Activated CD8-positive, alpha-beta T cell treated with anti-CD3 and anti-CD28 coated beads for 36 hours (primary cell): ENCODE data around the gene NRXN3. TPM values are rescaled to one million over a fixed set of nuclear protein-coding genes. Genes with fewer than 3 reads are reported as not detected.

Experiments used
- ATAC-seq: fragments of 200-7000 bp; cut with Tn5 transposase; one replicate; pipeline ENCODE4 v1.10.0; 2021; ENCODE audit warnings: mild to moderate bottlenecking, moderate library complexity
- CTCF ChIA-PET: fragments of 350-600 bp; sonication (Branson Sonifier 250); formaldehyde crosslinking; loops from one replicate; lab custom pipeline; 2021; ENCODE audit warnings: antibody characterized with exemption; lab: Charles Lee
- POLR2A ChIA-PET: fragments of 350-600 bp; sonication (Branson Sonifier 250); formaldehyde crosslinking; loops from one replicate; lab custom pipeline; 2021; ENCODE audit warnings: antibody characterized with exemption; lab: Charles Lee
- DNase-seq: peaks from one replicate; pipeline ENCODE4 v3.0.0-alpha.2; 2020
- H3K27ac Mint-ChIP-seq: one replicate; pipeline ENCODE4 v1.8.0; 2021; ENCODE audit warnings: mild to moderate bottlenecking, mixed read lengths
- H3K27me3 Mint-ChIP-seq: one replicate; pipeline ENCODE4 v1.8.0; 2021; ENCODE audit warnings: mixed read lengths
- H3K36me3 Mint-ChIP-seq: one replicate; pipeline ENCODE4 v1.8.0; 2021; ENCODE audit warnings: low read depth, mixed read lengths
- H3K4me1 Mint-ChIP-seq: one replicate; pipeline ENCODE4 v1.8.0; 2021; ENCODE audit warnings: low read depth, mixed read lengths
- H3K4me3 Mint-ChIP-seq: one replicate; pipeline ENCODE4 v1.8.0; 2021; ENCODE audit warnings: mild to moderate bottlenecking, moderate library complexity, mixed read lengths
- H3K9me3 Mint-ChIP-seq: one replicate; pipeline ENCODE4 v1.8.0; 2021; ENCODE audit warnings: mixed read lengths
- CTCF ChIP-seq: fragments of 200-600 bp; IDR thresholded peaks from one replicate; pipeline ENCODE4 v1.8.0; 2022; ENCODE audit warnings: antibody characterized with exemption, mild to moderate bottlenecking
- intact Hi-C: fragments of 100-400 bp; cut with micrococcal nuclease; formaldehyde crosslinking; loops from one replicate; pipeline ENCODE4 v1.10.0; 2022
- total RNA-seq, 2 experiments: library from RNA; stranded (reverse); gene quantifications; one replicate each; pipeline ENCODE4 v1.2.3, GENCODE V29; 2021

NRXN3 gene
- total RNA-seq, 2 experiments from 2014 or later = not detected

- no peak overlapping the region for H3K4me3 Mint-ChIP-seq
- no peaks in the 10 kb centered on the region for H3K36me3 Mint-ChIP-seq
- intact Hi-C loops = no loop called here
- peaks cover 3% of the 10 kb centered on the region for H3K27me3 Mint-ChIP-seq
- ATAC-seq = no peak
- TF ChIP-seq CTCF = no peak
- H3K27ac Mint-ChIP-seq = no peak overlapping the region
- CTCF ChIA-PET = no interaction called here
- POLR2A ChIA-PET = interaction anchor here (0.7 kb wide), 1 partner anchor 140 kb away, joined by 3 read pairs; no protein-coding TSS in a partner anchor
- no peaks in the 10 kb centered on the region for H3K9me3 Mint-ChIP-seq
- H3K4me1 Mint-ChIP-seq = no peaks in the 10 kb centered on the region
- no peak for DNase-seq
These were observed 620.1 kb downstream of the NRXN3 start for GRCh38 chr14:78790271-78790670.

- Mint-ChIP-seq H3K4me1 (no peaks in the 10 kb centered on the region), H3K27ac (no peak overlapping the region), H3K4me3 (no peak overlapping the region), H3K9me3 (no peaks in the 10 kb centered on the region), H3K27me3 (no peaks in the 10 kb centered on the region), H3K36me3 (no peaks in the 10 kb centered on the region)
- DNase-seq = no peak
- no peak for ATAC-seq
- intact Hi-C loops = no loop called here
- no peak for TF ChIP-seq CTCF
- ChIA-PET POLR2A (no interaction called here), CTCF (no interaction called here)
These were observed 628.6 kb downstream of the NRXN3 start for GRCh38 chr14:78798757-78799156.

GRCh38 chr14:78805570-78805969, 635.4 kb downstream of the NRXN3 start:
- TF ChIP-seq CTCF = no peak
- no peak for ATAC-seq
- Mint-ChIP-seq H3K4me1 (no peaks in the 10 kb centered on the region), H3K4me3 (no peak overlapping the region), H3K9me3 (no peaks in the 10 kb centered on the region), H3K36me3 (no peaks in the 10 kb centered on the region), H3K27me3 (no peaks in the 10 kb centered on the region), H3K27ac (no peak overlapping the region)
- intact Hi-C loops = no loop called here
- POLR2A ChIA-PET = no interaction called here
- CTCF ChIA-PET = no interaction called here
- no peak for DNase-seq

- DNase-seq (no peak), ATAC-seq (no peak)
- ChIA-PET POLR2A (no interaction called here), CTCF (no interaction called here)
- Mint-ChIP-seq H3K4me3 (no peak overlapping the region), H3K27ac (no peak overlapping the region), H3K9me3 (no peaks in the 10 kb centered on the region), H3K27me3 (no peaks in the 10 kb centered on the region), H3K36me3 (no peaks in the 10 kb centered on the region), H3K4me1 (no peaks in the 10 kb centered on the region)
- intact Hi-C loops = no loop called here
- no peak for TF ChIP-seq CTCF
These were observed 652.9 kb downstream of the NRXN3 start for GRCh38 chr14:78823035-78823434.

GRCh38 chr14:78823516-78823915, 653.3 kb downstream of the NRXN3 start:
- ChIA-PET CTCF (no interaction called here), POLR2A (no interaction called here)
- H3K4me3 Mint-ChIP-seq = no peak overlapping the region
- intact Hi-C loops = no loop called here
- no peak for TF ChIP-seq CTCF
- H3K4me1 Mint-ChIP-seq = no peaks in the 10 kb centered on the region
- ATAC-seq (no peak), DNase-seq (no peak)
- H3K27ac Mint-ChIP-seq = no peak overlapping the region
- no peaks in the 10 kb centered on the region for H3K36me3 Mint-ChIP-seq
- no peaks in the 10 kb centered on the region for H3K27me3 Mint-ChIP-seq
- H3K9me3 Mint-ChIP-seq = no peaks in the 10 kb centered on the region
